Breast epithelium (tissue), 3 donors: ENCODE measurements around the gene PPOX.

ENCODE experiments used
- POLR2A ChIP-seq: fragments of 450-650 bp; IDR thresholded peaks from one replicate; pipeline ENCODE4 v1.6.1; 2016; ENCODE audit warnings: antibody characterized with exemption, mild to moderate bottlenecking, moderate library complexity
- TF ChIP-seq, protein P1 (sequence below), 3 donors: fragments of 450-650 bp; IDR thresholded peaks; one replicate each; pipeline ENCODE4 v1.5.1; 2016 to 2017; ENCODE audit warnings: antibody characterized with exemption in 3 of 3, mild to moderate bottlenecking in 3 of 3, moderate library complexity in 3 of 3

DNA sequence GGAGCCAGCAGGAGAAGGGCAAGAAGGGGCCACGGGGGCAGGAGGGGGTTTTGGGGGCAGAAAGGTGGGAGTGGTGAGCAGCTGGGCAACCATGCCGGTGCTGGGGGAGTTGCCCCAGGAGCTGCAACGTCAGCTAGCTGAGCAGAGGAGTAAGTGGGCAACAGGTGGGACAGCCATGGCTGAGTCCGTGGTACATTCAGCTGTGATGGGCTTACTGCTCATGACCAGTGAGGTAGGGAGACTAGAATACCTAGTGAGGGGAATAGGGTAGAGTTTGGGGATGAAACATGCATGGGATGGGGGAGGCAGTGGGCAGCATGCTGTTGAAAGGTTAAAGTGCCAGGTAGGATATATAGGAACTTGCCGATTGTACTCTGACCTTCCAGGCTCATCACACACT lies 4.6 kb upstream of the PPOX start:
- TF ChIP-seq, protein P1, sequence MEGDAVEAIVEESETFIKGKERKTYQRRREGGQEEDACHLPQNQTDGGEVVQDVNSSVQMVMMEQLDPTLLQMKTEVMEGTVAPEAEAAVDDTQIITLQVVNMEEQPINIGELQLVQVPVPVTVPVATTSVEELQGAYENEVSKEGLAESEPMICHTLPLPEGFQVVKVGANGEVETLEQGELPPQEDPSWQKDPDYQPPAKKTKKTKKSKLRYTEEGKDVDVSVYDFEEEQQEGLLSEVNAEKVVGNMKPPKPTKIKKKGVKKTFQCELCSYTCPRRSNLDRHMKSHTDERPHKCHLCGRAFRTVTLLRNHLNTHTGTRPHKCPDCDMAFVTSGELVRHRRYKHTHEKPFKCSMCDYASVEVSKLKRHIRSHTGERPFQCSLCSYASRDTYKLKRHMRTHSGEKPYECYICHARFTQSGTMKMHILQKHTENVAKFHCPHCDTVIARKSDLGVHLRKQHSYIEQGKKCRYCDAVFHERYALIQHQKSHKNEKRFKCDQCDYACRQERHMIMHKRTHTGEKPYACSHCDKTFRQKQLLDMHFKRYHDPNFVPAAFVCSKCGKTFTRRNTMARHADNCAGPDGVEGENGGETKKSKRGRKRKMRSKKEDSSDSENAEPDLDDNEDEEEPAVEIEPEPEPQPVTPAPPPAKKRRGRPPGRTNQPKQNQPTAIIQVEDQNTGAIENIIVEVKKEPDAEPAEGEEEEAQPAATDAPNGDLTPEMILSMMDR (IDR thresholded peaks at IDR 0.05) = no peak
- TF ChIP-seq POLR2A = no peak
